Astrocyte (in vitro differentiated cells and primary cell): ENCODE data around the gene MATCAP1. TPM values are rescaled to one million over a fixed set of nuclear protein-coding genes. Genes with fewer than 3 reads are reported as not detected.

Experiments used
- DNase-seq: peaks from one replicate; pipeline ENCODE4 v3.0.0-alpha.2; 2010; ENCODE audit warnings: low read depth
- FAIRE-seq: peaks from 2 replicates; lab custom pipeline; 2011; peaks lifted over from hg19 to GRCh38; lab: Jason Lieb, UNC
- H2AFZ ChIP-seq: 2 replicates; pipeline ENCODE4 v1.6.0; 2012; ENCODE audit warnings: low read depth, low read length, inconsistent platforms
- H3K27ac ChIP-seq: 2 replicates; pipeline ENCODE4 v1.5.1; 2011; ENCODE audit warnings: low read depth, low read length, inconsistent platforms
- H3K27me3 ChIP-seq: 2 replicates; pipeline ENCODE4 v1.6.0; 2011; ENCODE audit warnings: low read length, inconsistent platforms; ENCODE audit not compliant: insufficient read depth
- H3K36me3 ChIP-seq: 2 replicates; pipeline ENCODE4 v1.5.1; 2011; ENCODE audit warnings: low read length, inconsistent platforms; ENCODE audit not compliant: insufficient read depth
- H3K4me1 ChIP-seq: 2 replicates; pipeline ENCODE4 v1.5.1; 2011; ENCODE audit warnings: low read length, inconsistent platforms; ENCODE audit not compliant: insufficient read depth
- H3K4me2 ChIP-seq: 2 replicates; pipeline ENCODE4 v1.6.0; 2012; ENCODE audit warnings: low read length, inconsistent platforms
- H3K4me3 ChIP-seq: 2 replicates; pipeline ENCODE4 v1.5.1; 2011; ENCODE audit warnings: low read depth, mild to moderate bottlenecking, low read length, inconsistent platforms; ENCODE audit not compliant: insufficient read depth
- H3K79me2 ChIP-seq: 2 replicates; pipeline ENCODE4 v1.6.0; 2012; ENCODE audit warnings: mild to moderate bottlenecking, low read length, inconsistent platforms; ENCODE audit not compliant: insufficient read depth
- H3K9ac ChIP-seq: 2 replicates; pipeline ENCODE4 v1.6.0; 2012; ENCODE audit warnings: mild to moderate bottlenecking, low read length, inconsistent platforms
- H3K9me3 ChIP-seq: 2 replicates; pipeline ENCODE4 v1.5.1; 2012; ENCODE audit warnings: low read depth, mild to moderate bottlenecking, low read length, inconsistent platforms; ENCODE audit not compliant: insufficient read depth
- H4K20me1 ChIP-seq: 2 replicates; pipeline ENCODE4 v1.6.0; 2012; ENCODE audit warnings: low read length, inconsistent platforms; ENCODE audit not compliant: insufficient read depth
- H3K27ac Mint-ChIP-seq: one replicate; pipeline ENCODE4 v1.8.0; 2021; ENCODE audit warnings: mild to moderate bottlenecking, mixed read lengths; ENCODE audit not compliant: unreplicated experiment
- H3K27me3 Mint-ChIP-seq: one replicate; pipeline ENCODE4 v1.8.0; 2021; ENCODE audit warnings: low read depth, mixed read lengths; ENCODE audit not compliant: unreplicated experiment
- H3K36me3 Mint-ChIP-seq: one replicate; pipeline ENCODE4 v1.8.0; 2021; ENCODE audit warnings: low read depth, mixed read lengths; ENCODE audit not compliant: unreplicated experiment
- H3K4me1 Mint-ChIP-seq: one replicate; pipeline ENCODE4 v1.8.0; 2021; ENCODE audit warnings: low read depth, mixed read lengths; ENCODE audit not compliant: unreplicated experiment
- H3K4me3 Mint-ChIP-seq: one replicate; pipeline ENCODE4 v1.8.0; 2021; ENCODE audit warnings: mild to moderate bottlenecking, moderate library complexity, mixed read lengths; ENCODE audit not compliant: unreplicated experiment
- H3K9me3 Mint-ChIP-seq: one replicate; pipeline ENCODE4 v1.8.0; 2021; ENCODE audit warnings: mild to moderate bottlenecking, mixed read lengths; ENCODE audit not compliant: unreplicated experiment
- CTCF ChIP-seq: IDR thresholded peaks from 2 replicates; pipeline ENCODE4 v1.5.1; 2011; ENCODE audit warnings: low read depth, mild to moderate bottlenecking, inconsistent platforms, low read length, moderate library complexity; ENCODE audit not compliant: insufficient read depth
- EZH2 ChIP-seq: IDR thresholded peaks from 2 replicates; pipeline ENCODE4 v1.6.1; 2012; ENCODE audit warnings: mild to moderate bottlenecking, low read length, inconsistent platforms; ENCODE audit not compliant: insufficient read depth
- total RNA-seq: library from RNA; stranded (reverse); gene quantifications from 2 replicates; pipeline ENCODE4 v1.2.1, GENCODE V29; 2021

The MATCAP1 gene
- total RNA-seq, 1 donor from 2014 or later, result 26.1 TPM

DNA sequence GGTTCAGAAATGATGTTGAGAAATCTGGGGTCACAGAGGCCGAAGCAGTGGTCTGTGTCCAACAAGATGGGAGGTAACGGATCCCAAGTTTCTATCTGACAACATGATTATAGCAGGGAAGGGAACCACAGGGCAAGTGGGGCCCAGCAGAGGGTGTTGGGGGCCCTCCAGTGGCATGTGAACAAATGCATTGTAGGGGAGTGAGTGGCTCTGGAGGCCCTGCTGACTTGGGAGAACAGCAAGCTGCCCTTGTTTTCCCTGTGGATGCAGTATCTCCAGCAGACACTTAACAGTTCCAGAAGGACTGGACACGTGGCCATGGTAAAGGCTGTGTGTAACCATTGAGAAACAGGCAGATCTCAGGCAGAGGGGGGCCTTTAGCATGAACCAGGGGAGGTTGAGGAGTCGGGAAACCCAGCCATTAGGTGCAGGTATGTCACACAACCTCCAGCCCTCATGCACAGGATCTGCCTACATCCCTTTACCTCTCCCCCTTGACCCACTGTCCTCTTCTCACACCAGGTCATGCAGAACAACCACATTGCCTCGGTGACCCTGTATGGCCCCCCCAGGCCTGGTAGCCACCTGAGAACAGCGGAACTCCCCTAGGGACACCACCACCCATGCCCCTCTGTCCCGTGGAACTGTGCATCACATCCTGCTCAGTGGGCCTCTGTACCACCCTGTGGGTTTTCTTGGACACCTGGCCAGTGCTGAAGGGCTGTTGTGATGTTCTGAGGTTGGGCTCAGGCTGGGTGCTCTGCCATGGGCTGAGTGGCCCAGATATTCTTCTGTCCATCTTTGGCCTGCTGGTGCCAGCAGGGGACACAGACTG is 37.0 kb downstream of the MATCAP1 start:
- Histone ChIP-seq H3K36me3 (peaks cover 36% of the 10 kb centered on the region), H3K4me2 (no peak overlapping the region), H4K20me1 (peaks cover 23% of the 10 kb centered on the region), H3K4me3 (no peak overlapping the region), H3K9ac (no peak overlapping the region), H3K27ac (no peak overlapping the region), H3K79me2 (no peaks in the 10 kb centered on the region), H3K4me1 (peaks cover 2% of the 10 kb centered on the region), H2AFZ (no peak overlapping the region), H3K9me3 (no peaks in the 10 kb centered on the region), H3K27me3 (no peaks in the 10 kb centered on the region)
- no peak overlapping the region for H3K4me3 Mint-ChIP-seq
- H3K27me3 Mint-ChIP-seq, result peaks cover 9% of the 10 kb centered on the region
- DNase-seq, result no peak
- no peak overlapping the region for H3K27ac Mint-ChIP-seq
- H3K4me1 Mint-ChIP-seq, result no peaks in the 10 kb centered on the region
- TF ChIP-seq CTCF, result no peak
- TF ChIP-seq EZH2, result no peak
- H3K9me3 Mint-ChIP-seq, result peaks cover 4% of the 10 kb centered on the region
- peaks cover 36% of the 10 kb centered on the region for H3K36me3 Mint-ChIP-seq
- no peak for FAIRE-seq

- peak overlapping the region; percentile 50 for H3K27ac Mint-ChIP-seq
- H3K36me3 Mint-ChIP-seq, result peaks cover 40% of the 10 kb centered on the region
- Histone ChIP-seq H3K4me1 (peaks cover 2% of the 10 kb centered on the region), H3K27me3 (no peaks in the 10 kb centered on the region), H4K20me1 (peaks cover 23% of the 10 kb centered on the region), H3K4me3 (no peak overlapping the region), H2AFZ (no peak overlapping the region), H3K9ac (no peak overlapping the region), H3K36me3 (peaks cover 41% of the 10 kb centered on the region), H3K9me3 (no peaks in the 10 kb centered on the region), H3K4me2 (no peak overlapping the region), H3K27ac (no peak overlapping the region), H3K79me2 (no peaks in the 10 kb centered on the region)
- no peak overlapping the region for H3K4me3 Mint-ChIP-seq
- no peaks in the 10 kb centered on the region for H3K4me1 Mint-ChIP-seq
- peaks cover 4% of the 10 kb centered on the region for H3K9me3 Mint-ChIP-seq
- H3K27me3 Mint-ChIP-seq, result peaks cover 3% of the 10 kb centered on the region
- TF ChIP-seq EZH2 (no peak), CTCF (no peak)
- DNase-seq (no peak), FAIRE-seq (no peak)
These were observed 38.0 kb downstream of the MATCAP1 start for GRCh38 chr16:67145746-67146145.

GRCh38 chr16:67144943-67145342 is 38.8 kb downstream of the MATCAP1 start:
- DNase-seq (no peak), FAIRE-seq (no peak)
- Histone ChIP-seq H3K79me2 (no peaks in the 10 kb centered on the region), H3K4me3 (no peak overlapping the region), H4K20me1 (peaks cover 23% of the 10 kb centered on the region), H3K9ac (no peak overlapping the region), H3K27ac (no peak overlapping the region), H3K36me3 (peaks cover 48% of the 10 kb centered on the region), H2AFZ (no peak overlapping the region), H3K4me2 (no peak overlapping the region), H3K4me1 (peaks cover 2% of the 10 kb centered on the region), H3K9me3 (no peaks in the 10 kb centered on the region), H3K27me3 (no peaks in the 10 kb centered on the region)
- no peak overlapping the region for H3K4me3 Mint-ChIP-seq
- no peak overlapping the region for H3K27ac Mint-ChIP-seq
- TF ChIP-seq EZH2 (no peak), CTCF (no peak)
- H3K36me3 Mint-ChIP-seq, result peaks cover 47% of the 10 kb centered on the region
- peaks cover 4% of the 10 kb centered on the region for H3K9me3 Mint-ChIP-seq
- no peaks in the 10 kb centered on the region for H3K4me1 Mint-ChIP-seq
- peaks cover 3% of the 10 kb centered on the region for H3K27me3 Mint-ChIP-seq
